HepG2 (cell line): ENCODE results near the gene TAS2R7.

Source experiments
- CTCF ChIP-seq: sonication (generic); formaldehyde crosslinking; IDR thresholded peaks from 2 replicates; pipeline ENCODE4 v1.5.0; 2020; ENCODE audit warnings: mild to moderate bottlenecking, missing genetic modification reagents, moderate library complexity
- ETS1 ChIP-seq: sonication (generic); formaldehyde crosslinking; IDR thresholded peaks from 2 replicates; pipeline ENCODE4 v1.4.0; 2020; ENCODE audit warnings: missing genetic modification reagents
- SP2 ChIP-seq: sonication (generic); formaldehyde crosslinking; IDR thresholded peaks from 2 replicates; pipeline ENCODE4 v1.5.1; 2020; ENCODE audit warnings: mild to moderate bottlenecking, missing genetic modification reagents
- TCF12 ChIP-seq, 2 experiments: fragments of 450-650 bp in 1 of 2; sonication (generic) in 1 of 2; formaldehyde crosslinking in 1 of 2; IDR thresholded peaks; 2 replicates each; pipeline versions ENCODE4 v1.6.1 to v1.8.0; 2017 to 2022; ENCODE audit warnings: antibody characterized with exemption in 1 of 2, mild to moderate bottlenecking in 1 of 2, missing genetic modification reagents in 1 of 2, moderate library complexity in 1 of 2
- TFAP4 ChIP-seq: sonication (generic); IDR thresholded peaks from 2 replicates; pipeline ENCODE4 v1.6.1; 2016; ENCODE audit warnings: low read depth, borderline replicate concordance
- ZBTB33 ChIP-seq: sonication (generic); formaldehyde crosslinking; IDR thresholded peaks from 2 replicates; pipeline ENCODE4 v1.4.0; 2020; ENCODE audit warnings: missing genetic modification reagents
- ZNF530 ChIP-seq: sonication (generic); formaldehyde crosslinking; IDR thresholded peaks from 2 replicates; pipeline ENCODE4 v1.5.0; 2020; ENCODE audit warnings: low read depth, mild to moderate bottlenecking, missing genetic modification reagents
- ZNF550 ChIP-seq: sonication (generic); formaldehyde crosslinking; IDR thresholded peaks from 2 replicates; pipeline ENCODE4 v1.4.0; 2020; ENCODE audit warnings: mild to moderate bottlenecking, missing genetic modification reagents, borderline replicate concordance
- ZNF639 ChIP-seq: conservative IDR thresholded peaks from 2 replicates; pipeline ENCODE4 v1.6.1; 2018; ENCODE audit warnings: missing genetic modification reagents

GRCh38 chr12:10824957-10825356 lies 22.5 kb upstream of the TAS2R7 start:
- TF ChIP-seq ZNF639 (CRISPR knock-in tag) (no peak), CTCF (CRISPR knock-in tag) (no peak), TFAP4 (no peak), ETS1 (CRISPR knock-in tag) (no peak), ZBTB33 (no peak), ZNF550 (CRISPR knock-in tag) (no peak), SP2 (CRISPR knock-in tag) (no peak), TCF12 (IDR thresholded peaks at IDR 0.05) (no peak), TCF12 (CRISPR knock-in tag; IDR thresholded peaks at IDR 0.05) (no peak), ZNF530 (CRISPR knock-in tag) (no peak)
